Measurements from ENCODE around the gene COX19.
"Not testable (repeated sequence)": the region's sequence is repeated elsewhere in the genome, so short reads cannot be mapped to it uniquely, and the experiment has no call there.

Gene COX19

DNA sequence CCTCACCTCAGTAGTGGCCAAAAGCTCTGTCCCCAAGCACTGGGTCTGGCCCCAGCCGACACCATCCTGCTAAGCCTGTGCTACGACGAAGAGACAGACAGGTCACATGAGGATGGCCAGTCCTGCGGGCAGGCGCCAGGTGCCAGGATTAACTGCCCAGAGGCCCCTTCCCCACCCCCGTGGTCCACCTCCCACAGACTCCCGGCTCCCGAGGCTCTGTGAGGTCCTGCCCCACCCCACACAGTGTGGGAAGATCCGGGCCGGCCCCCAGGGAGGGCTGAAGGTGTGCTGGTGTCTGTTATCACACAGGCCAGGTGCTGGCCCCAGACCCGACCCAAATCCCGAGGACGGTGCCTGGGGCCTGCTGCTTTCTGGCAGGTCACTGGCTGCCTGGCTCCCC lies 34.9 kb upstream of the COX19 start:
- TF ChIP-seq, protein P1, sequence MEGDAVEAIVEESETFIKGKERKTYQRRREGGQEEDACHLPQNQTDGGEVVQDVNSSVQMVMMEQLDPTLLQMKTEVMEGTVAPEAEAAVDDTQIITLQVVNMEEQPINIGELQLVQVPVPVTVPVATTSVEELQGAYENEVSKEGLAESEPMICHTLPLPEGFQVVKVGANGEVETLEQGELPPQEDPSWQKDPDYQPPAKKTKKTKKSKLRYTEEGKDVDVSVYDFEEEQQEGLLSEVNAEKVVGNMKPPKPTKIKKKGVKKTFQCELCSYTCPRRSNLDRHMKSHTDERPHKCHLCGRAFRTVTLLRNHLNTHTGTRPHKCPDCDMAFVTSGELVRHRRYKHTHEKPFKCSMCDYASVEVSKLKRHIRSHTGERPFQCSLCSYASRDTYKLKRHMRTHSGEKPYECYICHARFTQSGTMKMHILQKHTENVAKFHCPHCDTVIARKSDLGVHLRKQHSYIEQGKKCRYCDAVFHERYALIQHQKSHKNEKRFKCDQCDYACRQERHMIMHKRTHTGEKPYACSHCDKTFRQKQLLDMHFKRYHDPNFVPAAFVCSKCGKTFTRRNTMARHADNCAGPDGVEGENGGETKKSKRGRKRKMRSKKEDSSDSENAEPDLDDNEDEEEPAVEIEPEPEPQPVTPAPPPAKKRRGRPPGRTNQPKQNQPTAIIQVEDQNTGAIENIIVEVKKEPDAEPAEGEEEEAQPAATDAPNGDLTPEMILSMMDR (IDR thresholded peaks at IDR 0.05) = no peak
- no peak overlapping the region for H3K4me3 ChIP-seq
- no peak for DNase-seq (ENCODE audit: low spot score)
- no peak overlapping the region for H3K27ac ChIP-seq

GRCh38 chr7:1009747-1010146 lies 34.4 kb upstream of the COX19 start:
- no peak for DNase-seq (ENCODE audit: low spot score)
- Histone ChIP-seq H3K27ac (no peak overlapping the region), H3K4me3 (no peak overlapping the region)
- TF ChIP-seq, protein P1 (IDR thresholded peaks at IDR 0.05) = no peak

- Histone ChIP-seq H3K4me3 (no peak overlapping the region), H3K27ac (no peak overlapping the region)
- TF ChIP-seq, protein P1 (IDR thresholded peaks at IDR 0.05) = no peak
- no peak for DNase-seq (ENCODE audit: low spot score)
These were observed 33.5 kb upstream of the COX19 start for GRCh38 chr7:1008733-1009363.

- TF ChIP-seq, protein P1 (IDR thresholded peaks at IDR 0.05) = no peak
- Histone ChIP-seq H3K4me3 (no peak overlapping the region), H3K27ac (no peak overlapping the region)
- no peak for DNase-seq (ENCODE audit: low spot score)
These were observed 32.6 kb upstream of the COX19 start for GRCh38 chr7:1007901-1008300.

DNA sequence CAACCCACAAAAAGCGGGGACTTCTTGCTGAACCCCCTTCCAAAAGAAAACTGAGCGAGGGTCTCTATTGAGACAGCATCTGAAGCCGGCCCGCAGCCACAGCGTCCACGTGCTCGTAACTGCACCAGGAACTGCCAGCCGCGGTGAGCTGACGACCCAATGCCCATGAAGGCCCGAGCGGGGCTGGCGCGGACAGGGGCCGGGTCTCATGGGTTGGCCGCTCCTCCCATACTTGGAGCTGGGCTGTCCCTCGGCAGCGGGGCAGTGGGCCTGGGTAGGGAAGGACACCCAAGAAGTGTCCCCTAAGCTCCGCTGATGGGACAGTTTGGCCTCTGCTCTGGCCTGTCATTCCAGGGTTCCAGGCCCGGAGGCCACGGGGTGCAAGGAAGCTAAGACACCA lies 30.0 kb upstream of the COX19 start:
- H3K27ac ChIP-seq = no peak overlapping the region
- TF ChIP-seq, protein P1 (IDR thresholded peaks at IDR 0.05) = no peak
- no peak overlapping the region for H3K4me3 ChIP-seq
- DNase-seq (ENCODE audit: low spot score) = no peak

- Histone ChIP-seq H3K4me3 (no peak overlapping the region), H3K27ac (no peak overlapping the region)
- TF ChIP-seq, protein P1 (IDR thresholded peaks at IDR 0.05) = no peak
- no peak for DNase-seq (ENCODE audit: low spot score)
These were observed 28.9 kb upstream of the COX19 start for GRCh38 chr7:1004018-1004852.

GRCh38 chr7:1002445-1002844 lies 27.1 kb upstream of the COX19 start:
- not testable (repeated sequence) for DNase-seq (ENCODE audit: low spot score); H3K4me3 ChIP-seq; H3K27ac ChIP-seq

DNA sequence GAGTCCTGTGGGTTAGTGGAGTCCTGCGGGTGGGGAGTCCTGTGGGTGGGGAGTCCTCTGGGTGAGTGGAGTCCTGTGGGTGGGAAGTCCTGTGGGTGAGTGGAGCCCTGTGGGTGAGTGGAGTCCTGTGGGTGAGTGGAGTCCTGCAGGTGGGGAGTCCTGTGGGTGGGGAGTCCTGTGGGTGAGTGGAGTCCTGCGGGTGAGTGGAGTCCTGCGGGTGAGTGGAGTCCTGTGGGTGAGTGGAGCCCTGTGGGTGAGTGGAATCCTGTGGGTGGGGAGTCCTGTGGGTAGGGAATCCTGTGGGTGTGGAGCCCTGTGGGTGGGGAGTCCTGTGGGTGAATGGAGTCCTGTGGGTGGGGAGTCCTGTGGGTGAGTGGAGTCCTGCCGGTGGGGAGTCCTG lies 26.7 kb upstream of the COX19 start:
- not testable (repeated sequence) for H3K4me3 ChIP-seq; DNase-seq (ENCODE audit: low spot score); H3K27ac ChIP-seq

GRCh38 chr7:1001069-1001770 lies 25.9 kb upstream of the COX19 start:
- not testable (repeated sequence) for H3K27ac ChIP-seq; H3K4me3 ChIP-seq; DNase-seq (ENCODE audit: low spot score)

All from coronary artery (tissue), 2 donors.